SW480 (cell line): ENCODE data around the gene ERC2.
A peak's percentile ranks its signal among the peaks of the same experiment; 100 is the strongest.

Source experiments
- DNase-seq: peaks from one replicate; pipeline ENCODE4 v3.0.0-alpha.2; 2016; ENCODE audit warnings: low spot score

ERC2 gene

DNA sequence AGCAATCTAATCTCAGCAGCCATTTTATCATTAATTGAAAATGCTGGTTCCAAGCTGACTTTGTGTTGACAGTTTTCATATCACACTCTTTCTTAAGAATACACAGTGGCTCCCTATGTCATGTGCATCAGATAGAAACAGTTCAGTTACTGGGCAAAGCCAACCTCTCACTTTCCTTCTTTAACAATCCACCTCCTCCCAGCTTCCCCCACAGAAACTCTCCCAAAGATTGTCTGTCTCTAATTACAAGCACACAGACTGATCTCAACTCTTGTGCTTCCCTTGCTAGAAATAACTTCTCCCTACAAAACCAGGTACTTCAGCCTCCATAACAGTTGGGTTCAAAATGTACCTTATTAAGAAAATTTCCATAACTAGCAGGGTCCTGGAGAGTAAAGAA lies 752.2 kb downstream of the ERC2 start:
- DNase-seq = no peak

DNA sequence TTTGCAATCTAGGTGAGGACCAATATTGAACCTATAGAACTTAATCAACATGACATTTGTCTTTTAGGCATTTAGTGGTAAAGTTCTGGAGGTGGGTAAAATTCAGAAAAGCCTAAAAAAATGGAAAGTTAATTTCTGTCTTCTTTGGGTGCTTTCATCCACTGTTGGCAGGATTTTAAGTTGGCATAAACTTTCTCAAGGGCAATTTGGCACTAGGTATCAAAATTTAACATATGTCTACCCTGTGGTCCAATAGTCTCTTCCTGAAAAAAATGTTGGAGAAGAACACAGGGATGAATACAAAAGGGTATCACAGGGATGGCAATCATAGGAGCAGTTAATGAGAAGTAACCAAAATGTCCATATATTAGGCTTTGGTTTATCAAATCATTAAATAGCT lies 754.2 kb downstream of the ERC2 start:
- no peak for DNase-seq

DNA sequence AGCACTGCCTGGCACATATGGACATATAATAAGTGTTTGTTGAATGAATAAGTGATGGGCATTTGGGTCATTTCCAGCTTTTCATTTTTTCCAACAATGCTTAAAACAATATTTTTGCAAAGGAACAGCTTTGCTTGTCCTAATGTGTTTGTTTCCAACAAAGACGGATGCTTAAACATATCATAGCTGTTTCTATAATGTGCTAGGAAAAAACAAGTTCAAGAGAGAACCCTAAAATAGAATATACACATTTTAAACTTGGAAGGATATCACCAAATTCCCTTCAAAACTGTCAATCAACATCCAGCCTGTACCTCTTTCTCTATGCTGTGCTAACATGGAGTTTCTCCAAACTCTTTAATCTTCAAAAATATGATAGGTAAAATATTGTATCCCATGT lies 756.6 kb downstream of the ERC2 start:
- no peak for DNase-seq

DNA sequence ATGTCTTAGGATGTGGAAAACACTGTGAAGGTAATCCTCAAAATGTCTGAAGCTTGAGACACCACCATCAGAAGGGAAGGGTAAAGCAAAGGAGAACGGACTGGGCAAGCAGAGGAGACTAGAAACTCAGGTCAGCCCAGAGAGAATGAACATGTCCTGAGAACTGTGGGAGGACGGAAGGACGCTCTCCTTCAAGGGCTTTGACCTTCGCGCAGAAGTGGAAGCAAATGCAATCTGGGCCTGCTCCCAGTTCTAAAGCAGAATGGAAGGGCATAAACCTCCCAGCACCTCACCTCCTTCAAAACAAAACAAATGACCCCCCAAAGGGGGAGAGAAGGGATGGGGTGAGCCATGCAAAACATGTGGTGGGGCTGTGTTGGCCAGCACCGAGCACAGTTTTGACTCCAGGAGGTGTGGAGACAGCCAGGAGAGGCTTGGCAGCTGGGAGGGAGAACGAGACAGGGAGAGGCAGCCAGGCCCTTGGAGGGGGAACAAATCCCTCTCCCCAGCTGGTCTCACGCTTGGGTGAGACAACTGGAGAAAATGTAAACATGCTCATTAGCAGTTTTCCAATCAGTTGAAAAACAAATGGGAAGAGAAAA lies 758.8 kb downstream of the ERC2 start:
- no peak for DNase-seq

DNA sequence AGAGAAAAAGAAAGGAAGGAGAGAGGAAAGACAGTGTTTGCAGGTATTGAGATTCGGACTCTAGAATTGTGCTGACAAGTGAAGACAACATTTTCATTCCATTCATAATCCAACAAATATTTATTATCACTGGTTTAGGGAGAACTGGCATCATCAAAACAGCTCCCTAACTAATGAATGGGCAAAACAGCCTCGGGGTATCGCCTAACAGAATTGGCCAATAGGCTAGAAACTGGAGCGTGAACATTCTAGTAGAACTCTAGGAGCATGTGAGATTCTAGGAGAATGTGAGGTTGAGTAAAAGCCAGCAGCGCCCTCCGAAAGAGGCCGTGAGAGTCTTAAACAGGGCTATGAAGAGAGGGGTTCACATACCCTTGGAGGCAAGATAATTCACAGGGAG lies 759.3 kb downstream of the ERC2 start:
- DNase-seq = no peak

DNA sequence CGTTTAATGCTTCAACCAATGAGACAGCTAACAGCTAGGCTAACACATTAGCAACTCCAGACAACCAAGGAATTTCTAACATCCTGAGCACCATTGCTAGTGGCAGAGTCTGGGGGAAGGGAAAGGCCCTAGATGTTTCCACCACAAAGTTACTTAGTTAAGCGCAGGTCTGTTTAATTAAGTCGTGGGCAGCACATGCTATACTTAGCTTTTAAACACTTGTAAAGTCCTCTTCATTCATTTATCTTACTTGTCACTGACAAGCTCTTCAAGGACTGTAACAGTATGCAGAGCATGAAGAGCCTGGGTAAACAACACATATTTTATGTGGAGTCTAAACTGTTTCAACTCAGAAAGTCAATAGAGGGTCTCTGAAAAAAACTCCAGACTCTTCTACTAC lies 760.0 kb downstream of the ERC2 start:
- no peak for DNase-seq

DNA sequence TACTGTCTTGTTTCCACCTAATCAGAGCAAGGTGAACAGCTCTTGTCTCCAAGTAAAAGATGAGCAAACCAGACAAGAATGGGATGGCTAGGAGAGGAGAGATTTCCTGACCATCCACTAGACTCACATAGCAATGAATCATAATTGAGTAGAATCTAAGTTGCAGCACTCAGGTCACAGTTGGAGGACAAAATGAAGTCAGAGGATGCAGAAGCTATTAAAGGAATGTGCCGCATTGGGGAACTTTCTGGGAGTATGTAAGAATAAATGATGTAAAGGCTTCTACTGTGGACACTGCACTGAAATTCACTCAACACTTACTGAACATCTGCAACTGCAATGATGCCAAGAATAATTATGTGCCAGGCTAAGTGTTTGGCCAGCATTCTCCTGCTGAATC lies 763.7 kb downstream of the ERC2 start:
- no peak for DNase-seq

DNA sequence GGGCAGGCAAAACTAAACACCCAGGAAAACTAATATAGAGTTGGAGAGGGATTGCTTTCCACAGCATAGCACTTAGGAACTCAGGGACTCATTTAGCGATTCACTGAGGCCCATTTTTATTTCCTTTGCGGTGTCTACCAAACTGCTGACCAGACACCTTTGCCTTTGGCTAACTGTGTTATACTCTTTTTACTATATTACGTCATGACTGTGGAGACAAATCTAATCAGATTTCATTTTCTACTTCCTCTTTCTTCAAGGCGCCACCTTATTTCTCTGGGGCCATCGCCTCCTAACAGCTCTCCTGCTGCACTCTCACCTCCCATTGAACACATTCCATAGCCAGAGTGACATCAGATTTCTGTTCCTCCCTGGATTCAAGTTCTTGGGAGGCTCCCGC lies 765.4 kb downstream of the ERC2 start:
- DNase-seq = no peak

DNA sequence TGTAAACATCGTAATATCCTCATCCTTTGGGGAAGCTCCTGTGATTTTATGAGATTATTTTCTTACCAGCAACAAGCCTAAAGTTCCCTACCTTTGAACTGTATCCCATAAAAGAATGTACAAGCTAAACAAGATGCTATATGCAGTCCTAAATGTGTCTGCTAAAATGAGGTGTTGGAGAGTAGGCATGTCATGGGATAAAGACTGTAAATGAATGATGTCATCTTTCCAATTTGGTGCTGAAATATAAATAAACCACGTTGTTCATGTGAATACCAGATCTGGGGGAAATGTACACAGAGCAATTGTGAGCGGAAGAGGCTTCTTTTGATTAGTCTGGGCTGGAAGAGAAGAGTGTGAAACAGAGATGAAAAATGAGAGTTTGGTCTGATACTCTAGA lies 766.3 kb downstream of the ERC2 start:
- no peak for DNase-seq

DNA sequence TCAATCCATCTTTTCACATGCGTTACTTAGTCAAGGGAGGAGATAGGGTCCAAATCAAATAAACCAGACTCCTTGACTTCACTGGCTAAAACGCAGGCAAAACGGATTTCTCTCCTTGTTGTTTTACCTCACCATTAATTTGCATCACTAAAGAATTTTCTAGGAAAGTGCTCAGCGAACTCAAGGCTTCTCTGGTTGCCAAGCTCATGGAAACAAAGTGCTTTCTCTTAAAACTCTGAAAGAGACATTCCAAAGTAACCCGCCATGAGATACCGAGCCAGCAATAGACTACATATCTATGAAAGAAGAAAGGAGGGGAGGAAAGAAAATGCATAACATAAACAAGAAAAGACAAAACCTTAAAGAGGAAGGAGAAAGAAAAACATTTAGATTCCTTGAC lies 769.4 kb downstream of the ERC2 start:
- no peak for DNase-seq

DNA sequence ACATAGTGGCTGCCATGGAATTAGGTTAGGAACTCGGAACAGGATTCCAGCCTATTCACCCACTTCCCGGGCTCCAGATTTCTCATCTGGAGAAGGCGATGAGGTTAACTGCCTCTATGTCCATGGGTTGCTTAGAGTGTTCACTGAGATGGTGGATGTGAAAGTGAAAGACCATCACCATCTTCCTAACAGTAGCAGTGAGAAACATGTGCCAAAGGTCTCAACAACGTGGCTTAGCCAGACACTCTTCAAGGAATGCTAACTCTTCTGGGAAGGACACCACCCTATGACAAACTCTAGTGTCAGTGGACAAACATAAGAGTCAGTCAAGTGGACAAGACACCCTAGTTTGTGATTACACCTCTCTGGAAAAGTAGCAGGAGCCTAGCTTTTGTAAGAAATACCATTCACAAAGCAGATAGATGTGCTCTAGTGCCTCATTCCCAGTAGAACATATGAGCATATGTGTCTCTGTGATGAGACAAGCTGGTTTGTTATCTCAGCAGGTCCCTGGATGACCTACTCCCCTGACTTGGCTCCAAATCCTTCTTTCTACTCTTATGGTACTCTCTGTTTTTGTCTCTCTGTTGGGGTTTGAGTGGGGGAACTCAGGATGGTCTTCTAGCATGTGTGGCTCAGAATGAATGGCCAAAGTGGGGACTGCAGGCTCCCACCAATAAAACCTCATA lies 770.9 kb downstream of the ERC2 start:
- no peak for DNase-seq

DNA sequence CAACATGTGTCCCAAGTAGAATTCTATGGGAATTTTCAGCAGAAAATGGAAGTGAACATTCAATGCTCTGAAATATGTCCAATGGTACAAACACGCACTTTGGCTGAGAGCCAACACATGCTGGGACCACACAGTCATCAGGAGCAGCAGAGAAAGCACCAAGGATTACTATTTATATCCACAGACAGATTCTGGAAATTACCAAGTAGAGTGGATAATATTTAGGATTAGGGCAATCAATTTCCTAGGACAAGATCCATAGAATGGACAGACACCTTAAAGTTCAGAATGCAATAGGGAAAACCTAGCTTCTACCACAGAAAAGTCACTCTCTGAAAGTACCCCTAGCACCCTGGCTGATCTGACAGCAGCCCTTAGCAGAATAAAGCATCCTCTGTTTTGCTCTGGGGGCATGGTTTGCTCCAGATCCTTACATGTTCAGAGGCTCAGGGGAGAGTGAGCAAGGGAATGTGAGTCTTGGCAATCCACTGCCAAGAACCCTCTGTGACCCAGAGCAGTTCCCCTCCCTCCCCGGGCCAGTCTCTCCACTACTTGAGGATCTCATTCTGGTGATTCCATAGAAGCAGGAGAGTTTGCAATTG lies 775.2 kb downstream of the ERC2 start:
- DNase-seq = no peak

DNA sequence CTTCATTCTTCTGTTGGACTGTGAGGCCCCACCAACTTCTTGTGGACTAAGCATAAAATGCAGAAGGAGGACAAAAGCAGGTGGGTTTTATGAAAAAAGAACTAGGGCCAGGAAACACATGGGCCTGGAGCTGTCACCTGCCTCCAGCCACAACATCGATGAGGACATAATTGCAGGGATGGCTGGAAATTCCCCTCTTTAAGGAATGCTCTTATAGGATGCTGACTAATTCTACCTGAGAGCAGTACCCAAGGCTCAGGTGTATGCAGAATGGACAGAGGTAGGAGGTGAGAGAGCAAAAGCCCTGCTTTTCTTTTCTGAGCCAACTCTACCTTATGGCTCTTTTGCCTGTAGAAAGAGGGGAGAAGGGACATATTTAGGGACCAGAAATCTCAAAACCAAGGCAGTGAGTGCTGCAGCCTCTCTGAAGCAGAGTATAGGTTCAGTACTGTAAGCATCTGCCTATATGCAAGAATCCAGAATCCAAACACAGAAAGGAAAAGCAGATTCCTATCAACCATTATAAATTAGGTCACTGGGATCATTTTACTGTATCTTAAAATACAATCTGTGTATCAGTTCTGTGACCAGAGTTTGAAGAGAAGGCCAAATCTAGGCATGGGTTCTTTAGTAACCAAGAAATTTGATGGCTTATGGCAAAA lies 775.8 kb downstream of the ERC2 start:
- DNase-seq = no peak

DNA sequence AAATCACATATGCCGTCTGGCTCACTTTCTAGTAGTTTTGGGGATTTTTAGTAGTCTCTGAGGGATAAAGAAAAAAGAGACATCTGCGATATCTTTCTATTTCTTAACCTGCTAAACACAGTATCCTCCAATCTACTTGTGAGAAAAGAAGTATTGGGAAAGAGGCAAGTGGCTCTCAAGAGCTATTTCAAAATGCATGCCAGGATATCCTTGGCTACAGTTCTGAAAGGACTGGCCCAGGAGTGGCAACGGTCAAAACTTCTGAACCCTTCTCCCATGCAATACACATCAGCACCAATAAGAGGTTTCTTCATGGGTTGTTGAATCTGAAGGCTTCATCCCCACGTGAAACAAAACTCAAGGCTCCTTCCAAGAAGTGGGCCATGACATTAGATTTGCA lies 777.1 kb downstream of the ERC2 start:
- no peak for DNase-seq

DNA sequence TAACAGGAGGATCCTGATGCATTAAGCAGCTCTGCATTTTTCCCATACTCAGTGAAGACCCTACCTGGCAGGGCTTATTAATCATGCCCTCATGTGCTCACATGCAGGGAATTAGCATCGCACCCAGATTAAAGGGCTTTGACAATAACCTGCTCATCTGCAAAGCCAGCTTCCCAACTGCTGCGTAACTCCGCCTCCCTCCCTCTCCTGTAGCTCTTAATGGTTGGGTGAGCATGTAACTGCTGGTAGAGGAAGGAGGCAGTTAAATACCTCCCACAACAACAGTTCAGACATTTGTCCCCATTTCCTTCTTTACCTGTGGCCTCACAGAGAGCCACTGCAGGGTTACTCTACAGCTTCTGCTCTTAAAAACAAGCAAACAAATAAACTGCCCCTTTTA lies 777.5 kb downstream of the ERC2 start:
- no peak for DNase-seq

DNA sequence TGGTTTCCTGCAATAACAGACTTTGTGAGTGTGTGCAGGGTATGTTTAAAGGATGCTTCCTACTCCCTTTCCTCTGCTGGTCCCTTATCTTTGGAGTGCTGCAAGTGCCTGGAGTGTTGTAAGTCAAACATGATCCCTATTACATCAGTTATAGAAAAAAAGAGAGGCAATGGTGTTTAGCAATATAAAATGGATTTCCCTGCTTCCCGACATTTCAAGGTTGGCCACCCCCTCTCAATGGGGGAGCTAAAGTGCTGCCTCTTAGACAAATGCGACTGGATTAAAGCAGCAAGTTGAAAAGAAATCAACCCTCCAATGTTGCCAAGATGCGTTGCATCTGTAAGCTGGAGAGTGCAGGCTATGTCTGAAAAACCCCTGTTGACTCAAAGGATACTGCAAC lies 778.1 kb downstream of the ERC2 start:
- DNase-seq = no peak

DNA sequence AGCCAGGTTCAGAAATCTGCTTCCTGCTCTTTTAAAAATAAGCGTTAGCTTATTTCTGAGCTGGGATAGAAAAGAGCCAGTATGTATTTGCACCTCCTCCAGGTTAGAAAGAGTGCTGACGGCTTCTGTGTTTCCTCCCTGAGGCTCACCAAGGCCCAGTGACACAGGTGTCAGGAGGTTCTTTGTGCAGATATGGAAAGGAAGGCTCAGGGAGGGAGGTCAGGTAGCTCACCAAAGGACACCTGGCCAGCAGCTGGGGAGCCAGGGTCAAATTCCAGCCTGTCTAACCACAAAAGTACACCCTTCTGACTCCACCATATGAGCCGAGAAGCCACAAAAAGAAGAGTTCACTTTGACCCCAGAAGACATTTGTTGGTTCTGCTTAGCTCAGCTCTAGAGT lies 780.1 kb downstream of the ERC2 start:
- no peak for DNase-seq

DNA sequence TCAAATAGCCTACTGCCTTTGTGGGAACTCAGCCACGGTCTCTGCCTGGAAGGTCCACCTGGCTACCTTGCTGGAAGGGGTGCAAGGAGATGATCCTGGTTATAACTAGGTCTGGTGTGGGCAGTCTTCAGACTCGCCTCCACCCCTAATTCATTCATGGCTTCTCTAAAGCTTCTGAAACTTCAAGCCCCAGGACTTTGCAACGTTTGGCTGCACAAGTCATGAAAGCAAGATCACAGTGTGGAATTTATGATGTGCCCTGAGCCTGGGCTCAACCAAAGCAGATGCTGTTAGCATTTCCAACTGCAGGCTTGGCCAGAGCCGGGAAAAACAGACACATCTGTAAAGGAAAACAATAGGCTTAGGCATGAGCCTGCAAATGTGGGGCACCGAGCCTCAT lies 780.7 kb downstream of the ERC2 start:
- DNase-seq = no peak

DNA sequence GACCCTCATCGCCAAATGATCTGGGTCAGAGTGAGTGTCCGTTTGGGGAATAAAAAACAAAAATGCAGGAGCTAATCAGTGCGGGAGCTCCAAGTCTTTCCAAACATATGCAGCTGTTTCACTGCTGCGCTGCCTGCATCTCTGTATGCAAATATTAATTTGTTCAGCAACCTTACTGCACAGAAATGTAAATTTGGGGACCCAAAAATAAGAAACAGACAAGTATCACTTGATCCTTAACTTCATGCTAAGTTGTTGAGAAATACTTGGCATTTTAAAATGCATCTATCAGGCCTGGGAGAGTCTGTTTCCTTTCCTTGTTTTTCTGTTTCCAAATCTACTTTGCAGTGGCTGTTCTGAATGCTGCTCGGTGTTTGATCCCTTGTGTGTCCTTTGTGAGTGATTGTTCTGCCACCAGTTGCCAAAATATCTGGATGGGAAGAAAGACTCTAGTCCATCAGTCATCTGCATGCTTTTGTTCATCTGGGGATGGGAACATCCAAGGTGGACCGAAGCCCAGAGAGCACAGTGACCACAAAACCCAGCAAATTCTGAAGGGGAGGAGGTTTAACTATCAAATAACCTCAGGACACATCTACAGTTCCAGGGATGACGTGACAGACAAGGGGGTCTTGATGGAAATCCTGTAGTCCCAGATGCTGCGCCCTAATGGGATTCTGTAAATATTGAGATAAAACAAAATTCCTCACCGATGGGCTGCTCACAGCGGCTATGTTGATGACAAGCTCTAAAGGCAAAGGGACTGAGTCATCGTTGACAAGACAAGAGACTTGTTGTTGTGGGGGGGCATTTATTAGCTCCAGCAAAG lies 781.6 kb downstream of the ERC2 start:
- peak; percentile 11 for DNase-seq

DNA sequence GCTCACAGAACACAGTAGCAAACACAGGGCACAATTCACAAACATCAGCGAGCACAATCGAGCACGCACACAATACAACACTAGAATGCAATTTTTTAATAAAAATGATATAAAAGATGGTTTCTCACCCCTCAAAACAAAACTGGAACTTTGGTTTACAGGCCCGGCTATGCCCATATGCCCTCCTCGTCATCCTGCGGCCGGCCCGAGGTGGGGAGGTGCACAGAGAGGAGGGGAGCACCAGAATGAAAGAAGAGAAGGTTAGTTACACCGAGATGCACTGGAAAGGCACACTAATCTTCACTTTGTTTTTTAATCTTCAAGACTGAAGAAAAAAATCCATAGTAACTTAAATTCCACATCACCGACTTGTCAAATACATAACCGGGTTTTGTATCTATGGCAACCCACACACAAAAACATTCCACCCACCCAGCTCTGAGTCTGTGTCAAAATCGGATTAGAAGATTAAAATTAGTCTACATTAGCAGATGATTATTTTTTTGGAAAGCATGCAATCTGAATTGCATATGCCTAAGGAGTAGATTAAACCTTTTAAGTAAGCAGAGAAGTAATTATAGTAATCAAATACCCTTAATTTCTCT lies 784.5 kb downstream of the ERC2 start:
- no peak for DNase-seq

DNA sequence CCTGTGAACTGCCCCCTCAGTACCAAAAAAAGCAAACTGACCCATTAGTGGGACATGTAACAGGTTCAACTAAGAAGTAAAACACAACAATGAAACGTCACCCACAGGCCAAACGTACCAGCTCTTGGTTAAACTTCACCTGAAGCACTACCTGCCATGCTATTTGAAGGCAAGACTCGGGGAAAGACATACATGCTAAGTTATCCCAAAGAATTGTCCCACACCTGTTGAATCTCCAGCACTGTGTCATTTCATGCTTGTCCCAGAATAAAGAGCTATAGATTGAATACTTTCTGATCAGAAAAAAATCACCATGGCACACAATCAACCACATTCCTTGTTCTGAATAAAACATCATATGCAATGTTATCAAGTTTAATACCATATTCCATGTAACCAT lies 785.8 kb downstream of the ERC2 start:
- no peak for DNase-seq
